Astrocyte of the spinal cord (primary cell): ENCODE results near the gene SYNGR2.

Source experiments
- DNase-seq: peaks from one replicate; pipeline ENCODE4 v3.0.0; 2011; ENCODE audit warnings: low read depth, low spot score
- H3K4me3 ChIP-seq: 2 replicates; pipeline ENCODE4 v1.5.1; 2011; ENCODE audit warnings: low read depth, mild to moderate bottlenecking, low read length, moderate library complexity
- in situ Hi-C: cut with HindIII; loops from 2 replicates; pipeline ENCODE4 v1.10.0; 2017; ENCODE audit warnings: low sequenced_read_pairs
- TF ChIP-seq, protein P1 (sequence below): IDR thresholded peaks from 2 replicates; pipeline ENCODE4 v1.5.1; 2012; ENCODE audit warnings: low read depth, mild to moderate bottlenecking, low read length, inconsistent platforms

Gene SYNGR2

DNA sequence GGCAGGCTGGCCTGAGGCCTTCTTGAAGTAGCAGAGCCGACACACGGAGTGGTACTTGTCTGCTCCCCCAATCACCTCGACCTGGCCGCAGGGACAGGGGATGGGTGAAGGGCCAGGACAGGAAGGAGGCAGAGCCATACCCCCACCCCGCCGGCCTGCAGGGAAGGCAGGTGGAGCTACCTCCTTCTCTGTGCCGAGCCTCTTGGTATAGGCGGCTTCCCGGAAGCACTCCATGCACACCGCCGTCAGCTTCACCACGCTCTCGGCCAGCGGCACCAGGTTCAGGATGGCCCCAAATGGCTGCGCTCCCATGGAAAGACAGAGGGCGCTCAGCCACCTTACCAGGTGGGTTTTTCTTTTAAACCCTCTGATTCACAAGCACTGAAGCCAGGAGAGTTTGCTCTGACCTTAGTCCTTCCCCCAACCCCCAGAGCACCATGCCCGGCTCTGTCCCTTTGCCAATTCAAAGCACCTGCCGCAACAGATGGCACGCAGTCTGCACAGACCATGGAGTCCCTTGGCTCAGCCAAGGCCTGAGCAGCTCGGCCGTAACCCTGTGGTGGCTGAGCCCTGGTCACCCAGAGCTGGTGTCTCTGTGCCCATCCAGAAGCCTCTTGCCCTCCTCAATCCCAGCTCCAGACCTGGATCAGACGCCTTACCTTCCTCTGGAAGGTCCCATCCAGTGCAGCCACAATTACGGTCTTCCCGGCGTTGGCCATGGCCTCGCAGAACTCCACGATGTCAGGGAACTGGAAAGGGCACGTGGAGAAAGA, 6.7 kb downstream of the SYNGR2 start:
- TF ChIP-seq, protein P1, sequence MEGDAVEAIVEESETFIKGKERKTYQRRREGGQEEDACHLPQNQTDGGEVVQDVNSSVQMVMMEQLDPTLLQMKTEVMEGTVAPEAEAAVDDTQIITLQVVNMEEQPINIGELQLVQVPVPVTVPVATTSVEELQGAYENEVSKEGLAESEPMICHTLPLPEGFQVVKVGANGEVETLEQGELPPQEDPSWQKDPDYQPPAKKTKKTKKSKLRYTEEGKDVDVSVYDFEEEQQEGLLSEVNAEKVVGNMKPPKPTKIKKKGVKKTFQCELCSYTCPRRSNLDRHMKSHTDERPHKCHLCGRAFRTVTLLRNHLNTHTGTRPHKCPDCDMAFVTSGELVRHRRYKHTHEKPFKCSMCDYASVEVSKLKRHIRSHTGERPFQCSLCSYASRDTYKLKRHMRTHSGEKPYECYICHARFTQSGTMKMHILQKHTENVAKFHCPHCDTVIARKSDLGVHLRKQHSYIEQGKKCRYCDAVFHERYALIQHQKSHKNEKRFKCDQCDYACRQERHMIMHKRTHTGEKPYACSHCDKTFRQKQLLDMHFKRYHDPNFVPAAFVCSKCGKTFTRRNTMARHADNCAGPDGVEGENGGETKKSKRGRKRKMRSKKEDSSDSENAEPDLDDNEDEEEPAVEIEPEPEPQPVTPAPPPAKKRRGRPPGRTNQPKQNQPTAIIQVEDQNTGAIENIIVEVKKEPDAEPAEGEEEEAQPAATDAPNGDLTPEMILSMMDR = no peak
- in situ Hi-C loops = no loop called here
- DNase-seq = no peak
- no peak overlapping the region for H3K4me3 ChIP-seq

DNA sequence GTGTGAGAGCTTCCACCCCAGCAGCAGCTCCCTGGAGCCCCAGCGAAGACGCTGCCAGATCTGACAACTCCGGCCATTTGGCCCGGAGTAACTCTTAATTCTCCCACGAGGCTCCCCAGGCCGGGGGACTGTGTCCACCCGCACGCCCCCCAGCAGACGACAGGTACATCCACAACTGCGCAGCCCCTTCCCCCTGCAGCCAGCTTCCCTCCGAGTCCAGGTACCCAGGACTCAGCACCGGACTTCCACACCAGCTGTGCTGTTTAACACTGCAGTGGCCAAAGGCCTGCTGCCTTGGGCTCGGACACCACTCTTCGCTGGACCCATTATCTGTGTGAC, 7.2 kb downstream of the SYNGR2 start:
- no peak overlapping the region for H3K4me3 ChIP-seq
- DNase-seq = no peak
- TF ChIP-seq, protein P1 = no peak
- in situ Hi-C loops = no loop called here

DNA sequence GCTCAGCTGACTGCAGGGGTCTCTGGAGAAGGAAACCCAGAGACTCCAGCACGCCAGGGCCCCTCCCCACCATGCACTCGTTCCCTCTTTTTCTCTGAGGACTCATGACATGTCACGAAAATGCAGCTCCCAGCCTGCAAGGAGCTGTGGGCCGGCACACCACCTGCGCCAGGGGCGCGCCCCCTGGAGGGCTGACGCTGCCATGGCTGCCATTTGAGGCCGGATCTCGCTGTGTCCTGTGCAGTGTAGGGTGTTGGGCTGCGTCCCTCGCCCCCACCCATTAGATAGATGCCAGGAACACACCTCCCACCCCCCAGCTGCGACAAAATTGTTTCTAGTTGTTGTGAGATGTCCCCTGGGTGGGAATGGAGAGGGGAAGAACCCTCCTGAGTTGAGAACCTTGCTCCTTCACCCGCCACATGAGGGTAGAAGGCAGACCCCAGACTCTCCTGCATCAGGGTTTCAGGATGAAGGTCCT, 8.2 kb downstream of the SYNGR2 start:
- H3K4me3 ChIP-seq = no peak overlapping the region
- DNase-seq = peak; percentile 32
- TF ChIP-seq, protein P1 = peak; percentile 90
- in situ Hi-C loops = no loop called here

DNA sequence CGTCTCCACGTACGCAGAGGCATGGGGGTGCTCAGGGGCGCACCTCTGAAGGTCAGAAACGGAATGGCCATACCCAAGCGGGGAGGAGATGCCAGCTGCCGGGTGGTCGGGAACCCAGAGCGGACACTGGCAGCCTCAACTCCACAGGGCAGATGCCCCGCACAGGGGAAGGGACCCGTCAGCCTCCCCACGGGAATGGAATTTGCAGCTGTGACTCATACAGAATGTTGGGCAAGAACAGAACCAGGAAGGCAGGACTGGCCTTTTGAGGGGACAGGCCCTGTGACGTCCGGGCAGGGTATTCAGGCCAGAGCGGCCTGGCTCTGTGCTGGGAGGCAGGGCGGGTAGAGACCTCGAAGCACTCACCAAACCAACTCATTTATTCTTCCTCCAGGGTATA, 11.0 kb downstream of the SYNGR2 start:
- TF ChIP-seq, protein P1 = no peak
- H3K4me3 ChIP-seq = no peak overlapping the region
- in situ Hi-C loops = no loop called here
- DNase-seq = peak; percentile 39

DNA sequence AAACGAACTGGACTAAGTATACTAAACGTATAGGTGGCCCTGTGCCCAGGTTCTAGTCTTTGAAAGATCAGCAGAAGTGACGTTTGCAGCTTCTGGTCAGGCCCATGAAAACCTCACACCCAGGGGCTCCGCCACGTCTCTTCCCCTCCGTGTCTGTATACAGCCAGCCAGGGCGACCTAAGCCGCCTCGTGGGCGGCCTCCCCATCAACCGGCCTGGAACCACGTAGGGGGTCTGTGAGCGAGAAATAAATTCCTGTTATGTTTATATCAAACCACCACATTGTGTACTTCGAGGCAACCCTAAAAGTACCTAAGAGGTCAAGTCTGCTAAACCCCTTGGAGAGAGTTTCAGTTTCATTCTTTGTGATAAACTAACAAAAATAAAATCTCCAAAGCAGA, 11.7 kb downstream of the SYNGR2 start:
- in situ Hi-C loops = no loop called here
- peak; percentile 43 for DNase-seq
- TF ChIP-seq, protein P1 = no peak
- H3K4me3 ChIP-seq = no peak overlapping the region

DNA sequence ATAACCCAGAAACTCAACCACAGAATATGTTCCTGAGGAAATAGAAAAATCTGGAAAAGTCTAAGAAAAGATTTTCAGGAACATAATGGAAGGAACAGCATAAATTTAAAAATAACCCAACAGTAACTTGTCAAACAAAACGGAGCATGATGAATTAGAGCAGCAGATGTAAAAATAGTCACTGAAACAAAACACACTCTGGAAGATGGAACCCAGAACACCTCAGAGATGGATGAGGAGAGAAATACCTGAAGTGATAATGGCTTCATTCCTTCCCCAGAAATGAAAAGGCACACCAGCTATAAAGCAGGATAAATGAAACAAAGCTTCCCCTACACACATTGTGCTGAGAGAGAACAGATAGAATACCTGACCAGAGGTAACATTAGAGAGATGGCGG, 12.1 kb downstream of the SYNGR2 start:
- in situ Hi-C loops = no loop called here
- TF ChIP-seq, protein P1 = no peak
- H3K4me3 ChIP-seq = no peak overlapping the region
- no peak for DNase-seq

DNA sequence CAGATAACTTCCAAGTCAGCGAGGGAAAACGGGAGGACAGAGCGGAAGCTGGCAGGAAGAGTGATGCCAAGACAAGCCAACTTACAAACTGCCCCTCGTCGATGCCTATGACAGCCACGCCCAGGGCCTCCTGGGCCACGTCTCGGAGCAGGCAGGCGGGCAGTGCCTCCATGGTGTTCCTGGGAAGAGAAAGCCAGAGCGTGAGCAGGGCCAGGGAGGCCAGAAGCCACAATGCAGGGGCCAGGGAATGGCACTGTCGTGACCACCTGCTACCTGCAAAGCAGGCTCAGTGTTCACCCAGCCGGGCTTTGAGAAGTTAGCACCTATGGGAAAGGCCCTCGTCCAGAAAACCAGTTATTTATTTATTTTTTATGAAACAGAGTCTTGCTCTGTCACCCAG, 14.1 kb downstream of the SYNGR2 start:
- in situ Hi-C loops = no loop called here
- TF ChIP-seq, protein P1 = no peak
- no peak overlapping the region for H3K4me3 ChIP-seq
- no peak for DNase-seq
